HEK293 (cell line): ENCODE results near the gene NME5.
A peak's percentile ranks its signal among the peaks of the same experiment; 100 is the strongest.

Experiments used
- BCL11A ChIP-seq: fragments of 450-650 bp; formaldehyde crosslinking; IDR thresholded peaks from 2 replicates; pipeline ENCODE4 v1.5.1; 2016; ENCODE audit warnings: low read depth, missing biosample characterization, missing genetic modification characterization
- BCL6B ChIP-seq: fragments of 450-650 bp; formaldehyde crosslinking; IDR thresholded peaks from 2 replicates; pipeline ENCODE4 v1.5.1; 2017; ENCODE audit warnings: missing biosample characterization, missing genetic modification characterization
- GLI2 ChIP-seq: fragments of 450-650 bp; formaldehyde crosslinking; IDR thresholded peaks from 2 replicates; pipeline ENCODE4; 2017; ENCODE audit warnings: missing biosample characterization, missing genetic modification characterization, low read depth, borderline replicate concordance
- HOXC10 ChIP-seq: sonication (generic); formaldehyde crosslinking; IDR thresholded peaks from 2 replicates; pipeline ENCODE4 v1.8.1; 2023; ENCODE audit warnings: mild to moderate bottlenecking, missing genetic modification reagents
- KLF7 ChIP-seq: fragments of 450-650 bp; formaldehyde crosslinking; IDR thresholded peaks from 2 replicates; pipeline ENCODE4 v1.5.1; 2016; ENCODE audit warnings: missing biosample characterization, missing genetic modification characterization, borderline replicate concordance
- OSR2 ChIP-seq: fragments of 450-650 bp; formaldehyde crosslinking; IDR thresholded peaks from 2 replicates; pipeline ENCODE4 v1.5.1; 2016; ENCODE audit warnings: missing biosample characterization, missing genetic modification characterization
- OVOL3 ChIP-seq: fragments of 450-650 bp; formaldehyde crosslinking; IDR thresholded peaks from 2 replicates; pipeline ENCODE4 v1.5.1; 2016; ENCODE audit warnings: missing biosample characterization, missing genetic modification characterization
- SETDB1 ChIP-seq: IDR thresholded peaks from one replicate; pipeline ENCODE4 v1.6.1; 2017; ENCODE audit warnings: mild to moderate bottlenecking, low read length, moderate library complexity, mixed read lengths; ENCODE audit not compliant: insufficient read length
- SP2 ChIP-seq: fragments of 450-650 bp; formaldehyde crosslinking; IDR thresholded peaks from 2 replicates; pipeline ENCODE4 v1.5.1; 2016; ENCODE audit warnings: missing biosample characterization, missing genetic modification characterization
- WT1 ChIP-seq: fragments of 450-650 bp; formaldehyde crosslinking; IDR thresholded peaks from 2 replicates; pipeline ENCODE4 v1.5.1; 2016; ENCODE audit warnings: missing biosample characterization, missing genetic modification characterization
- YY2 ChIP-seq: fragments of 450-650 bp; formaldehyde crosslinking; IDR thresholded peaks from 2 replicates; pipeline ENCODE4 v1.5.1; 2016; ENCODE audit warnings: missing biosample characterization, missing genetic modification characterization
- ZBTB10 ChIP-seq: fragments of 450-650 bp; formaldehyde crosslinking; IDR thresholded peaks from 2 replicates; pipeline ENCODE4 v1.5.1; 2016; ENCODE audit warnings: missing biosample characterization, missing genetic modification characterization
- ZNF121 ChIP-seq: fragments of 450-650 bp; formaldehyde crosslinking; IDR thresholded peaks from 2 replicates; pipeline ENCODE4 v1.5.1; 2016; ENCODE audit warnings: missing biosample characterization, missing genetic modification characterization
- ZNF174 ChIP-seq: fragments of 450-650 bp; formaldehyde crosslinking; IDR thresholded peaks from 2 replicates; pipeline ENCODE4 v1.5.0; 2017; ENCODE audit warnings: missing biosample characterization, mild to moderate bottlenecking, missing genetic modification characterization
- ZNF214 ChIP-seq: fragments of 450-650 bp; formaldehyde crosslinking; IDR thresholded peaks from 2 replicates; pipeline ENCODE4 v1.5.1; 2017; ENCODE audit warnings: missing biosample characterization, mild to moderate bottlenecking, missing genetic modification characterization, borderline replicate concordance
- ZNF24 ChIP-seq: fragments of 450-650 bp; formaldehyde crosslinking; IDR thresholded peaks from 2 replicates; pipeline ENCODE4 v1.5.1; 2016; ENCODE audit warnings: missing biosample characterization, missing genetic modification characterization
- ZNF354C ChIP-seq: fragments of 450-650 bp; formaldehyde crosslinking; IDR thresholded peaks from 2 replicates; pipeline ENCODE4 v1.5.1; 2016; ENCODE audit warnings: missing biosample characterization, missing genetic modification characterization, low read depth, borderline replicate concordance
- ZNF416 ChIP-seq: fragments of 450-650 bp; formaldehyde crosslinking; IDR thresholded peaks from 2 replicates; pipeline ENCODE4 v1.5.1; 2016; ENCODE audit warnings: missing biosample characterization, missing genetic modification characterization
- ZNF433 ChIP-seq: fragments of 450-650 bp; formaldehyde crosslinking; IDR thresholded peaks from 2 replicates; pipeline ENCODE4 v1.5.1; 2016; ENCODE audit warnings: missing biosample characterization, missing genetic modification characterization, low read depth
- ZNF571 ChIP-seq: fragments of 450-650 bp; formaldehyde crosslinking; IDR thresholded peaks from 2 replicates; pipeline ENCODE4 v1.5.0; 2017; ENCODE audit warnings: missing biosample characterization, missing genetic modification characterization
- ZNF623 ChIP-seq: fragments of 450-650 bp; formaldehyde crosslinking; IDR thresholded peaks from 2 replicates; pipeline ENCODE4 v1.5.1; 2016; ENCODE audit warnings: missing biosample characterization, missing genetic modification characterization
- ZNF624 ChIP-seq: fragments of 450-650 bp; formaldehyde crosslinking; IDR thresholded peaks from 2 replicates; pipeline ENCODE4 v1.5.1; 2017; ENCODE audit warnings: missing biosample characterization, missing genetic modification characterization
- ZNF629 ChIP-seq: fragments of 450-650 bp; formaldehyde crosslinking; IDR thresholded peaks from 2 replicates; pipeline ENCODE4 v1.5.1; 2017; ENCODE audit warnings: missing biosample characterization, missing genetic modification characterization
- ZNF654 ChIP-seq: fragments of 450-650 bp; formaldehyde crosslinking; IDR thresholded peaks from 2 replicates; pipeline ENCODE4 v1.5.1; 2016; ENCODE audit warnings: low read depth, missing biosample characterization, missing genetic modification characterization
- ZNF660 ChIP-seq: fragments of 450-650 bp; IDR thresholded peaks from 2 replicates; pipeline ENCODE4 v1.5.1; 2018; ENCODE audit warnings: missing biosample characterization, mild to moderate bottlenecking, missing genetic modification characterization
- ZNF677 ChIP-seq: fragments of 450-650 bp; IDR thresholded peaks from 2 replicates; pipeline ENCODE4 v1.5.0; 2018; ENCODE audit warnings: missing biosample characterization, mild to moderate bottlenecking, missing genetic modification characterization, moderate library complexity
- ZNF768 ChIP-seq: fragments of 450-650 bp; formaldehyde crosslinking; IDR thresholded peaks from 2 replicates; pipeline ENCODE4 v1.5.1; 2018; ENCODE audit warnings: missing biosample characterization, mild to moderate bottlenecking, missing genetic modification characterization
- ZNF785 ChIP-seq: fragments of 450-650 bp; formaldehyde crosslinking; IDR thresholded peaks from 2 replicates; pipeline ENCODE4 v1.5.1; 2016; ENCODE audit warnings: missing biosample characterization, missing genetic modification characterization
- ZNF791 ChIP-seq: fragments of 450-650 bp; formaldehyde crosslinking; IDR thresholded peaks from 2 replicates; pipeline ENCODE4 v1.5.1; 2016; ENCODE audit warnings: missing biosample characterization, missing genetic modification characterization
- ZNF837 ChIP-seq: fragments of 450-650 bp; formaldehyde crosslinking; IDR thresholded peaks from 2 replicates; pipeline ENCODE4 v1.5.1; 2016; ENCODE audit warnings: missing biosample characterization, missing genetic modification characterization
- ZNF843 ChIP-seq: fragments of 450-650 bp; formaldehyde crosslinking; IDR thresholded peaks from 2 replicates; pipeline ENCODE4 v1.5.1; 2016; ENCODE audit warnings: missing biosample characterization, missing genetic modification characterization
- ZXDB ChIP-seq: fragments of 450-650 bp; formaldehyde crosslinking; IDR thresholded peaks from 2 replicates; pipeline ENCODE4 v1.5.1; 2016; ENCODE audit warnings: missing biosample characterization, missing genetic modification characterization
- TF ChIP-seq, protein P1 (sequence below): fragments of 450-650 bp; formaldehyde crosslinking; IDR thresholded peaks from 2 replicates; pipeline ENCODE4 v1.5.1; 2016; ENCODE audit warnings: missing biosample characterization, missing genetic modification characterization
- TF ChIP-seq, protein P2 (sequence below): fragments of 450-650 bp; formaldehyde crosslinking; IDR thresholded peaks from 2 replicates; pipeline ENCODE4 v1.5.1; 2016; ENCODE audit warnings: missing biosample characterization, missing genetic modification characterization

NME5 gene

DNA sequence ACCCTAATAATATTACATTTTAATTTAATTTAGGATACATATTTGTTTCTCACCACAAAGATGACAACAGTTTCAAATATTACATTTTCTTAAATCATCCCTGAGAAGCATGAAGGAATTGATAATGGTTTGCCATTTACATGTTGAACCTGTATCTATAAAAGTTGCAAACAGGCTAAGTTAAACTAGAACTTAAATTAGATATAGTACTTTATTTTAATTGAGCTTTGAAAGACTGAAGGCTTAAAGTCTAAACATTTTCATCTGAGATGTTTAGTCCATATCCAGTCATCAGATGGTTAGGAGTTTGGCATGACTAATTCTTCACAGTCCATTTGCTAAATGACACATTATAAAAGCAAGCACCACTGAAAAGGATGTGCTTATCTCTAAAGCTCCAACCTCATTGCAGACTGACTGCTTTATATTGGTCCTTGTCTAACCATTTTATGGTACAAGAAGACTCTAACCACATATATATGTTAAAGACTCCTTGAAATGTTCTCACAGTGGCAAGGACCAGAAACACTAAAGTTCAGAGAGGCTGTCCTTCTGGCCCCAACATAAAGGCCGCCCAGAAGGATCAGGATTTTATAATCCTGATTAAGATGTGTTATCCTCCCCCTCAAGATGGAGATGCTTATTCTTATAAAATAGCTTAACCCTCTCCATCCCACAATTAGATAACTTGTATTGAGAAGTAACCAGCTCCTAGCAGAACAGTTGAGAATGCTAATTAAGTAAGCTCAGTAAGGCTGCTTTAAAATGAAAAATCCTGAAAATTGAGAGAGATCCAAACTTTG lies 29.6 kb downstream of the NME5 start (continued):
- TF ChIP-seq WT1 = peak; percentile 87
- TF ChIP-seq YY2 (tag by site-specific recombination) = no peak
- peak; percentile 77 for TF ChIP-seq ZXDB (tag by site-specific recombination)
- no peak for TF ChIP-seq ZNF660 (tag by site-specific recombination)
- TF ChIP-seq ZNF571 (tag by site-specific recombination) = no peak
- peak; percentile 88 for TF ChIP-seq ZNF843 (tag by site-specific recombination)
- TF ChIP-seq KLF7 (tag by site-specific recombination) = no peak
- no peak for TF ChIP-seq ZNF654
- TF ChIP-seq ZNF791 = no peak
- no peak for TF ChIP-seq SETDB1
- TF ChIP-seq ZNF837 (tag by site-specific recombination) = no peak
- TF ChIP-seq, protein P1, sequence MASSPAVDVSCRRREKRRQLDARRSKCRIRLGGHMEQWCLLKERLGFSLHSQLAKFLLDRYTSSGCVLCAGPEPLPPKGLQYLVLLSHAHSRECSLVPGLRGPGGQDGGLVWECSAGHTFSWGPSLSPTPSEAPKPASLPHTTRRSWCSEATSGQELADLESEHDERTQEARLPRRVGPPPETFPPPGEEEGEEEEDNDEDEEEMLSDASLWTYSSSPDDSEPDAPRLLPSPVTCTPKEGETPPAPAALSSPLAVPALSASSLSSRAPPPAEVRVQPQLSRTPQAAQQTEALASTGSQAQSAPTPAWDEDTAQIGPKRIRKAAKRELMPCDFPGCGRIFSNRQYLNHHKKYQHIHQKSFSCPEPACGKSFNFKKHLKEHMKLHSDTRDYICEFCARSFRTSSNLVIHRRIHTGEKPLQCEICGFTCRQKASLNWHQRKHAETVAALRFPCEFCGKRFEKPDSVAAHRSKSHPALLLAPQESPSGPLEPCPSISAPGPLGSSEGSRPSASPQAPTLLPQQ = no peak
- TF ChIP-seq ZNF24 = no peak
- no peak for TF ChIP-seq ZNF354C (tag by site-specific recombination)
- no peak for TF ChIP-seq BCL6B (tag by site-specific recombination)
- no peak for TF ChIP-seq ZNF768
- no peak for TF ChIP-seq ZNF121 (tag by site-specific recombination)
- no peak for TF ChIP-seq ZNF174
- TF ChIP-seq ZNF433 (tag by site-specific recombination) = no peak
- TF ChIP-seq OVOL3 (tag by site-specific recombination) = peak; percentile 45; the same call in 1 of the 2 replicates
- no peak for TF ChIP-seq ZNF416 (tag by site-specific recombination)
- TF ChIP-seq HOXC10 = no peak
- TF ChIP-seq, protein P2, sequence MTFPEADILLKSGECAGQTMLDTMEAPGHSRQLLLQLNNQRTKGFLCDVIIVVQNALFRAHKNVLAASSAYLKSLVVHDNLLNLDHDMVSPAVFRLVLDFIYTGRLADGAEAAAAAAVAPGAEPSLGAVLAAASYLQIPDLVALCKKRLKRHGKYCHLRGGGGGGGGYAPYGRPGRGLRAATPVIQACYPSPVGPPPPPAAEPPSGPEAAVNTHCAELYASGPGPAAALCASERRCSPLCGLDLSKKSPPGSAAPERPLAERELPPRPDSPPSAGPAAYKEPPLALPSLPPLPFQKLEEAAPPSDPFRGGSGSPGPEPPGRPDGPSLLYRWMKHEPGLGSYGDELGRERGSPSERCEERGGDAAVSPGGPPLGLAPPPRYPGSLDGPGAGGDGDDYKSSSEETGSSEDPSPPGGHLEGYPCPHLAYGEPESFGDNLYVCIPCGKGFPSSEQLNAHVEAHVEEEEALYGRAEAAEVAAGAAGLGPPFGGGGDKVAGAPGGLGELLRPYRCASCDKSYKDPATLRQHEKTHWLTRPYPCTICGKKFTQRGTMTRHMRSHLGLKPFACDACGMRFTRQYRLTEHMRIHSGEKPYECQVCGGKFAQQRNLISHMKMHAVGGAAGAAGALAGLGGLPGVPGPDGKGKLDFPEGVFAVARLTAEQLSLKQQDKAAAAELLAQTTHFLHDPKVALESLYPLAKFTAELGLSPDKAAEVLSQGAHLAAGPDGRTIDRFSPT = no peak
- 0 out of 2 replicates have a peak, but pooled peaks have one; percentile 7 for TF ChIP-seq SP2 (tag by site-specific recombination)
- no peak for TF ChIP-seq ZNF214
- TF ChIP-seq OSR2 = peak; percentile 96
- TF ChIP-seq ZNF677 (tag by site-specific recombination) = no peak
- TF ChIP-seq ZNF624 (tag by site-specific recombination) = no peak
- no peak for TF ChIP-seq BCL11A (tag by site-specific recombination)
- no peak for TF ChIP-seq ZNF623 (tag by site-specific recombination)
- TF ChIP-seq ZNF785 (tag by site-specific recombination) = no peak
- TF ChIP-seq GLI2 (tag by site-specific recombination) = peak; percentile 78
- peak; percentile 77 for TF ChIP-seq ZNF629 (tag by site-specific recombination)
- TF ChIP-seq ZBTB10 (tag by site-specific recombination) = no peak
